Measurements from ENCODE around the gene CTPS2.

- TF ChIP-seq CTCF (conservative IDR thresholded peaks at IDR 0.05; ENCODE audit: low read depth in 2 of 2) (no peak), EZH2phosphoT487 (IDR thresholded peaks at IDR 0.05; ENCODE audit: unreplicated experiment) (no peak), EZH2 (IDR thresholded peaks at IDR 0.05; ENCODE audit: low read depth, unreplicated experiment) (no peak), ZNF114 (CRISPR knock-in tag; IDR thresholded peaks at IDR 0.05) (no peak), POLR2AphosphoS5 (IDR thresholded peaks at IDR 0.05; ENCODE audit: low read depth) (no peak), NANOG (IDR thresholded peaks at IDR 0.05; ENCODE audit: borderline replicate concordance) (no peak), ETS1 (IDR thresholded peaks at IDR 0.05) (no peak), JUNB (IDR thresholded peaks at IDR 0.05; ENCODE audit: unreplicated experiment) (no peak), REST (IDR thresholded peaks at IDR 0.05; ENCODE audit: unreplicated experiment) (no peak), CREB1 (CRISPR knock-in tag; IDR thresholded peaks at IDR 0.05; ENCODE audit: low read depth) (no peak), ZNF331 (CRISPR knock-in tag; IDR thresholded peaks at IDR 0.05; ENCODE audit: low read depth) (no peak), STAT1 (IDR thresholded peaks at IDR 0.05; ENCODE audit: unreplicated experiment) (no peak)
Measured at GRCh38 chrX:16617382-16617781, 95.1 kb downstream of the CTPS2 start.
